Measurements from ENCODE around the gene ASIC4. TPM values are rescaled to one million over a fixed set of nuclear protein-coding genes. Genes with fewer than 3 reads are reported as not detected.
A peak's percentile ranks its signal among the peaks of the same experiment; 100 is the strongest.

The ASIC4 gene
- polyA plus RNA-seq, 3 donors, result not detected

- no peaks in the 10 kb centered on the region for H3K79me2 ChIP-seq (ENCODE audit: insufficient read depth, low read length)
- H3K27me3 ChIP-seq (ENCODE audit: control insufficient read depth in 2 of 2, insufficient read depth in 2 of 2, low read length in 2 of 2), result peaks cover 20 to 39% of the 10 kb centered on the region in 2 donors
- H3K36me3 ChIP-seq (replicated peaks in 1 of 2; ENCODE audit: control insufficient read depth in 1 of 2, insufficient read depth in 2 of 2, low read length in 2 of 2), result no peaks in the 10 kb centered on the region
- H3K4me3 ChIP-seq (replicated peaks in 1 of 3; ENCODE audit: low read depth in 2 of 3, low read length in 3 of 3), result no peak overlapping the region
- TF ChIP-seq, protein P1, sequence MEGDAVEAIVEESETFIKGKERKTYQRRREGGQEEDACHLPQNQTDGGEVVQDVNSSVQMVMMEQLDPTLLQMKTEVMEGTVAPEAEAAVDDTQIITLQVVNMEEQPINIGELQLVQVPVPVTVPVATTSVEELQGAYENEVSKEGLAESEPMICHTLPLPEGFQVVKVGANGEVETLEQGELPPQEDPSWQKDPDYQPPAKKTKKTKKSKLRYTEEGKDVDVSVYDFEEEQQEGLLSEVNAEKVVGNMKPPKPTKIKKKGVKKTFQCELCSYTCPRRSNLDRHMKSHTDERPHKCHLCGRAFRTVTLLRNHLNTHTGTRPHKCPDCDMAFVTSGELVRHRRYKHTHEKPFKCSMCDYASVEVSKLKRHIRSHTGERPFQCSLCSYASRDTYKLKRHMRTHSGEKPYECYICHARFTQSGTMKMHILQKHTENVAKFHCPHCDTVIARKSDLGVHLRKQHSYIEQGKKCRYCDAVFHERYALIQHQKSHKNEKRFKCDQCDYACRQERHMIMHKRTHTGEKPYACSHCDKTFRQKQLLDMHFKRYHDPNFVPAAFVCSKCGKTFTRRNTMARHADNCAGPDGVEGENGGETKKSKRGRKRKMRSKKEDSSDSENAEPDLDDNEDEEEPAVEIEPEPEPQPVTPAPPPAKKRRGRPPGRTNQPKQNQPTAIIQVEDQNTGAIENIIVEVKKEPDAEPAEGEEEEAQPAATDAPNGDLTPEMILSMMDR (IDR thresholded peaks at IDR 0.05), result no peak
- H3K4me2 ChIP-seq (replicated peaks; ENCODE audit: extremely low read depth, low read length, poor library complexity, severe bottlenecking), result no peak overlapping the region
- WGBS (ENCODE audit: insufficient coverage), result 97% methylated on average over 46 of the region's 46 CpGs
- Mint-ChIP-seq H3K36me3 (peaks cover 0 to 6% of the 10 kb centered on the region in 2 donors), H3K27ac (no peak overlapping the region), H3K4me1 (peaks cover 9% of the 10 kb centered on the region), H3K4me3 (no peak overlapping the region), H3K9me3 (peaks cover 0 to 16% (median 2%) of the 10 kb centered on the region in 7 donors), H3K27me3 (ENCODE audit: low read depth in 3 of 3) (peaks cover 24 to 50% (median 27%) of the 10 kb centered on the region in 3 donors)
- H3K27ac ChIP-seq (ENCODE audit: low read depth in 1 of 2, low read length in 2 of 2), result no peak overlapping the region
- intact Hi-C loops (cut with micrococcal nuclease), result loop anchor here (2.0 to 5.0 kb wide), 4 partner anchors 38 to 153 kb away; partner anchors contain the start of gene DNPEP (in 1 of the 2)
- no peaks in the 10 kb centered on the region for H4K20me1 ChIP-seq (ENCODE audit: insufficient read depth, low read length)
- no peak overlapping the region for H2AFZ ChIP-seq (ENCODE audit: insufficient read depth, low read depth, low read length, poor library complexity, severe bottlenecking)
- no peak overlapping the region for H3K9ac ChIP-seq (ENCODE audit: insufficient read depth, low read length, poor library complexity, severe bottlenecking)
- no peaks in the 10 kb centered on the region for H3K9me3 ChIP-seq (replicated peaks in 1 of 2; ENCODE audit: control insufficient read depth in 1 of 2, insufficient read depth in 1 of 2, low read length in 2 of 2)
- DNase-seq, result no peak
- peaks cover 21 to 27% of the 10 kb centered on the region in 2 donors for H3K4me1 ChIP-seq (ENCODE audit: control insufficient read depth in 1 of 2, insufficient read depth in 2 of 2, low read length in 2 of 2)
These were observed 25.8 kb downstream of the ASIC4 start for GRCh38 chr2:219539926-219540678.

- no peaks in the 10 kb centered on the region for H3K36me3 ChIP-seq (replicated peaks in 1 of 2; ENCODE audit: control insufficient read depth in 1 of 2, insufficient read depth in 2 of 2, low read length in 2 of 2)
- Mint-ChIP-seq H3K4me1 (peaks cover 9% of the 10 kb centered on the region), H3K4me3 (peak overlapping the region in 1 of 2 donors; percentile 56), H3K27me3 (ENCODE audit: low read depth in 3 of 3) (peaks cover 30 to 57% (median 33%) of the 10 kb centered on the region in 3 donors), H3K27ac (no peak overlapping the region), H3K9me3 (peaks cover 0 to 16% (median 2%) of the 10 kb centered on the region in 7 donors), H3K36me3 (peaks cover 0 to 6% of the 10 kb centered on the region in 2 donors)
- no peak overlapping the region for H3K27ac ChIP-seq (ENCODE audit: low read depth in 1 of 2, low read length in 2 of 2)
- TF ChIP-seq, protein P1 (IDR thresholded peaks at IDR 0.05), result no peak
- no peak overlapping the region for H3K4me2 ChIP-seq (replicated peaks; ENCODE audit: extremely low read depth, low read length, poor library complexity, severe bottlenecking)
- H3K9me3 ChIP-seq (replicated peaks in 1 of 2; ENCODE audit: control insufficient read depth in 1 of 2, insufficient read depth in 1 of 2, low read length in 2 of 2), result no peaks in the 10 kb centered on the region
- H3K4me3 ChIP-seq (replicated peaks in 1 of 3; ENCODE audit: low read depth in 2 of 3, low read length in 3 of 3), result no peak overlapping the region
- WGBS (ENCODE audit: insufficient coverage), result 94% methylated on average over 8 of the region's 12 CpGs
- DNase-seq, result no peak
- peaks cover 21 to 27% of the 10 kb centered on the region in 2 donors for H3K4me1 ChIP-seq (ENCODE audit: control insufficient read depth in 1 of 2, insufficient read depth in 2 of 2, low read length in 2 of 2)
- intact Hi-C loops (cut with micrococcal nuclease), result loop anchor here (2.0 to 5.0 kb wide), 4 partner anchors 39 to 154 kb away; partner anchors contain the start of gene DNPEP (in 1 of the 2)
- no peaks in the 10 kb centered on the region for H3K79me2 ChIP-seq (ENCODE audit: insufficient read depth, low read length)
- no peak overlapping the region for H3K9ac ChIP-seq (ENCODE audit: insufficient read depth, low read length, poor library complexity, severe bottlenecking)
- peaks cover 24 to 47% of the 10 kb centered on the region in 2 donors for H3K27me3 ChIP-seq (ENCODE audit: control insufficient read depth in 2 of 2, insufficient read depth in 2 of 2, low read length in 2 of 2)
- H4K20me1 ChIP-seq (ENCODE audit: insufficient read depth, low read length), result no peaks in the 10 kb centered on the region
- no peak overlapping the region for H2AFZ ChIP-seq (ENCODE audit: insufficient read depth, low read depth, low read length, poor library complexity, severe bottlenecking)
These were observed 26.7 kb downstream of the ASIC4 start for GRCh38 chr2:219540784-219541504.
